Measurements from ENCODE around the gene THAP6.

GRCh38 chr4:75502671-75503070, 11.6 kb upstream of the THAP6 start:
- TF ChIP-seq CTCF (conservative IDR thresholded peaks at IDR 0.05; ENCODE audit: low read length) (no peak), EZH2phosphoT487 (IDR thresholded peaks at IDR 0.05; ENCODE audit: borderline replicate concordance) (no peak)
